GM19438 (cell line): Measurements from ENCODE around the gene ZNF585A.

ENCODE experiments used
- ATAC-seq: cut with Tn5 transposase; IDR thresholded peaks from one replicate; pipeline ENCODE4 v1.9.1; 2021; ENCODE audit warnings: low read depth; ENCODE audit not compliant: unreplicated experiment

ZNF585A gene

DNA sequence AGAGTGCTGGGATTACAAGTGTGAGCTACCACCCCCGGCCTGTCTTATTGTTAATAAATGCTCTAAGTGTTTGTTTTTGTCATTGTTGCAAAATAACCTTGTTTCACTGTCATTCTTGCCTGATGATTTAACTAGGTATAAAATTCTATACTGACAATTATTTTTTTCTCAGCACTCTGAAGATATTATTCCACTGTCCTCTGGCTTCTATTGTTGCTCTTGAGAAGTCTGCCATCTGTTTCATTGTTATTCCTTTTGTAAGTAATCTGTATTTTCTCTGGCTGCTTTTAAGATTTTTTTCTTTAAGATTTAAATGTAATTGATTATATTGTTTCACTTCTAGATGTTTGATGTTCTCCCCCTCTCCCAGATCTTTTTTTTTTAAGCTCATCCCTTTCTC is 76.6 kb downstream of the ZNF585A start:
- no peak for ATAC-seq
